Sigmoid colon (tissue), 7 donors: ENCODE data around the gene CSF1R. TPM values are rescaled to one million over a fixed set of nuclear protein-coding genes. Genes with fewer than 3 reads are reported as not detected.

Experiments
- DNase-seq: peaks from one replicate; pipeline ENCODE4 v3.0.0-alpha.2; 2019
- H3K27ac ChIP-seq, 4 donors: fragments of 200-600 bp; sonication (generic); one replicate each; pipeline ENCODE4 v1.5.1; 2016 to 2019; ENCODE audit warnings: mild to moderate bottlenecking in 1 of 4
- H3K27me3 ChIP-seq, 3 donors: fragments of 200-600 bp; sonication (generic); one replicate each; pipeline ENCODE4 v1.5.1; 2019; ENCODE audit warnings: mild to moderate bottlenecking in 1 of 3
- H3K36me3 ChIP-seq, 4 donors: fragments of 200-600 bp; sonication (generic); one replicate each; pipeline ENCODE4 v1.5.1; 2016 to 2019
- H3K4me1 ChIP-seq, 4 donors: fragments of 200-600 bp; sonication (generic); one replicate each; pipeline ENCODE4 v1.5.1; 2017 to 2019
- H3K4me3 ChIP-seq, 4 donors: fragments of 200-600 bp; sonication (generic); one replicate each; pipeline ENCODE4 v1.5.1; 2017 to 2019; ENCODE audit warnings: mild to moderate bottlenecking in 2 of 4, moderate library complexity in 1 of 4
- H3K9me3 ChIP-seq, 4 donors: fragments of 200-600 bp in 3 of 4; sonication (generic) in 3 of 4; one replicate each; pipeline versions ENCODE4 v1.5.1 to v1.6.1; 2013 to 2019
- CTCF ChIP-seq, 4 experiments: fragments of 450-650 bp in 3 of 4; fragments of 200-600 bp in 1 of 4; IDR thresholded peaks; one replicate each; pipeline ENCODE4 v1.5.1; 2016 to 2019; ENCODE audit warnings: antibody characterized with exemption in 4 of 4, mild to moderate bottlenecking in 3 of 4, moderate library complexity in 2 of 4
- EP300 ChIP-seq, 4 donors: sonication (generic); formaldehyde crosslinking; IDR thresholded peaks; one replicate each; pipeline ENCODE4 v1.6.1; 2017; ENCODE audit warnings: antibody characterized with exemption in 4 of 4
- POLR2A ChIP-seq, 2 donors: fragments of 450-650 bp; IDR thresholded peaks; one replicate each; pipeline ENCODE4 v1.6.1; 2016; ENCODE audit warnings: antibody characterized with exemption in 2 of 2, mild to moderate bottlenecking in 2 of 2, moderate library complexity in 2 of 2
- POLR2AphosphoS5 ChIP-seq, 4 donors: sonication (generic); formaldehyde crosslinking; IDR thresholded peaks; one replicate each; pipeline ENCODE4 v1.6.1; 2017; ENCODE audit warnings: antibody characterized with exemption in 4 of 4
- WGBS, 2 donors: extraction: QIAGEN DNeasy Blood & Tissue Kit; methylation state at CpG; one replicate each; pipeline ENCODE4 v1.1.7; 2013; 5-methylcytosine and 5-hydroxymethylcytosine counted together
- intact Hi-C: fragments of 100-400 bp; cut with DNase I; formaldehyde crosslinking; loops from one replicate; pipeline ENCODE4 v1.15.1; 2023
- polyA plus RNA-seq, 3 donors: library from polyadenylated mRNA; stranded (reverse); fragments of 200-250 nt; gene quantifications; one replicate each; pipeline ENCODE4 v1.2.3, GENCODE V29; 2013
- total RNA-seq, 4 donors: library from RNA; depleted of rRNA; stranded (reverse); fragments of >200 nt; gene quantifications; one replicate each; pipeline ENCODE4 v1.1.0, GENCODE V29; 2016
- donor health status: healthy with polysubstance abuse.
- donor health status: Bipolar disorder and iron deficiency.
- donor health status: healthy.

The CSF1R gene
- 10 to 100 TPM; 21.9 to 44.4 (median 36.0) TPM for total RNA-seq
- 10 to 100 TPM; 10.8 to 26.1 (median 16.3) TPM for polyA plus RNA-seq

- WGBS, 2 donors, result 82 to 83% methylated on average over 9 of the region's 9 CpGs
- Histone ChIP-seq H3K36me3 (no peaks in the 10 kb centered on the region), H3K27ac (peak within 1 kb of the TSS in 3 of 4 donors; percentile 10 to 39 (median 16)), H3K4me3 (peak within 1 kb of the TSS in 3 of 4 donors; percentile 15 to 41 (median 32)), H3K4me1 (no peaks in the 10 kb centered on the region), H3K27me3 (peaks cover 0 to 3% (median 3%) of the 10 kb centered on the region in 3 donors), H3K9me3 (no peaks in the 10 kb centered on the region)
- no peak for DNase-seq
- TF ChIP-seq POLR2AphosphoS5 (IDR thresholded peaks at IDR 0.05), result no peak
- no peak for TF ChIP-seq CTCF (IDR thresholded peaks at IDR 0.05)
- TF ChIP-seq POLR2A (IDR thresholded peaks at IDR 0.05), result no peak
- no peak for TF ChIP-seq EP300 (IDR thresholded peaks at IDR 0.05)
- intact Hi-C loops, result no loop called here
These were observed at the start of gene CSF1R for GRCh38 chr5:150085950-150086715. Gene CSF1R, minus strand, starts transcription at chr5:150086554. Its CDS starts 127 bp downstream, at chr5:150086427.

- H3K36me3 ChIP-seq, result peaks cover 0 to 27% (median 6%) of the 10 kb centered on the region in 4 donors
- 86 to 89% methylated on average over 21 of the region's 21 CpGs for WGBS, 2 donors
- intact Hi-C loops, result no loop called here
- no peaks in the 10 kb centered on the region for H3K27me3 ChIP-seq
- TF ChIP-seq POLR2AphosphoS5 (IDR thresholded peaks at IDR 0.05) (no peak), EP300 (IDR thresholded peaks at IDR 0.05) (no peak), CTCF (IDR thresholded peaks at IDR 0.05) (no peak)
- H3K4me3 ChIP-seq, result no peak overlapping the region
- peak overlapping the region; percentile 53 to 92 (median 84) for H3K27ac ChIP-seq
- H3K9me3 ChIP-seq, result no peaks in the 10 kb centered on the region
- peaks cover 0 to 67% (median 62%) of the 10 kb centered on the region in 4 donors for H3K4me1 ChIP-seq
- DNase-seq, result no peak
These were observed 49.4 kb upstream of the CSF1R start for GRCh38 chr5:150135557-150136304.

- H3K4me3 ChIP-seq, result no peak overlapping the region
- DNase-seq, result no peak
- intact Hi-C loops, result no loop called here
- TF ChIP-seq POLR2A (IDR thresholded peaks at IDR 0.05) (no peak), CTCF (IDR thresholded peaks at IDR 0.05) (no peak), EP300 (IDR thresholded peaks at IDR 0.05) (no peak), POLR2AphosphoS5 (IDR thresholded peaks at IDR 0.05) (no peak)
- peaks cover 0 to 31% (median 6%) of the 10 kb centered on the region in 4 donors for H3K36me3 ChIP-seq
- H3K27ac ChIP-seq, result peak overlapping the region in 1 of 4 donors; percentile 92
- peaks cover 0 to 65% (median 60%) of the 10 kb centered on the region in 4 donors for H3K4me1 ChIP-seq
- no peaks in the 10 kb centered on the region for H3K27me3 ChIP-seq
- no peaks in the 10 kb centered on the region for H3K9me3 ChIP-seq
- 76 to 77% methylated on average over 7 of the region's 7 CpGs for WGBS, 2 donors
These were observed 47.8 kb upstream of the CSF1R start for GRCh38 chr5:150134198-150134588.

- intact Hi-C loops, result no loop called here
- Histone ChIP-seq H3K36me3 (peaks cover 0 to 36% (median 9%) of the 10 kb centered on the region in 4 donors), H3K27me3 (no peaks in the 10 kb centered on the region), H3K27ac (peak overlapping the region in 3 of 4 donors; percentile 50 to 68 (median 67)), H3K9me3 (no peaks in the 10 kb centered on the region), H3K4me3 (no peak overlapping the region), H3K4me1 (peaks cover 0 to 60% (median 55%) of the 10 kb centered on the region in 4 donors)
- no peak for DNase-seq
- TF ChIP-seq CTCF (IDR thresholded peaks at IDR 0.05), result no peak
- TF ChIP-seq EP300 (IDR thresholded peaks at IDR 0.05), result no peak
- TF ChIP-seq POLR2AphosphoS5 (IDR thresholded peaks at IDR 0.05), result no peak
- no peak for TF ChIP-seq POLR2A (IDR thresholded peaks at IDR 0.05)
- 86 to 89% methylated on average over 16 of the region's 16 CpGs for WGBS, 2 donors
These were observed 47.3 kb upstream of the CSF1R start for GRCh38 chr5:150133581-150134197.
